Measurements from ENCODE around the gene CTF1.

DNA sequence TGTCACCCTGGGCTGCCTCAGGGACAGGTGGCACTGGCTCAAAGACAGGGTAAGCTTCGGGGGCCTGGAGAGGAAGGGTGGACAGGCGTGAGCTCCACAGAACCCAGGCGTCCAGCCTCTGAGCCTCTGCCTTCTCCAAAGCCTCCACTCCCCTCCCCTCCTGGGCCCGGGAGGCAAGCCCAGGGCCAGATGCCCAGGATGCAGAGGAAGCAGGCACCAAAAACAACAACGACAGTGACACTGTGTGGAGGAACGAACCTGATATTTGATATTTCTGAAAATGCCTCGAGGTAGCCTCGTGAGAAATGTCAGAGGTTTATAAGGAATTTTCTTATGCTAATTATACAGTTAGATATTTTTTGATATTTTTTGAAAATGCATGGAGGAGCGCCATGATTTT lies 8.5 kb upstream of the CTF1 start:
- TF ChIP-seq, protein P1, sequence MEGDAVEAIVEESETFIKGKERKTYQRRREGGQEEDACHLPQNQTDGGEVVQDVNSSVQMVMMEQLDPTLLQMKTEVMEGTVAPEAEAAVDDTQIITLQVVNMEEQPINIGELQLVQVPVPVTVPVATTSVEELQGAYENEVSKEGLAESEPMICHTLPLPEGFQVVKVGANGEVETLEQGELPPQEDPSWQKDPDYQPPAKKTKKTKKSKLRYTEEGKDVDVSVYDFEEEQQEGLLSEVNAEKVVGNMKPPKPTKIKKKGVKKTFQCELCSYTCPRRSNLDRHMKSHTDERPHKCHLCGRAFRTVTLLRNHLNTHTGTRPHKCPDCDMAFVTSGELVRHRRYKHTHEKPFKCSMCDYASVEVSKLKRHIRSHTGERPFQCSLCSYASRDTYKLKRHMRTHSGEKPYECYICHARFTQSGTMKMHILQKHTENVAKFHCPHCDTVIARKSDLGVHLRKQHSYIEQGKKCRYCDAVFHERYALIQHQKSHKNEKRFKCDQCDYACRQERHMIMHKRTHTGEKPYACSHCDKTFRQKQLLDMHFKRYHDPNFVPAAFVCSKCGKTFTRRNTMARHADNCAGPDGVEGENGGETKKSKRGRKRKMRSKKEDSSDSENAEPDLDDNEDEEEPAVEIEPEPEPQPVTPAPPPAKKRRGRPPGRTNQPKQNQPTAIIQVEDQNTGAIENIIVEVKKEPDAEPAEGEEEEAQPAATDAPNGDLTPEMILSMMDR (IDR thresholded peaks at IDR 0.05 in 4 of 5, conservative IDR thresholded peaks at IDR 0.05 in 1 of 5), result no peak
- TF ChIP-seq POLR2A (IDR thresholded peaks at IDR 0.05), result no peak

Measured in gastrocnemius medialis (tissue), 4 donors.